KMS-11 (cell line): ENCODE results near the gene HPSE2.

Source experiments
- H2AFZ ChIP-seq: fragments of 200-600 bp; sonication (generic); 2 replicates; pipeline ENCODE4 v1.6.1; 2016; ENCODE audit warnings: antibody characterized with exemption, mixed run types, low read depth
- H3K27ac ChIP-seq: fragments of 200-600 bp; sonication (generic); 2 replicates; pipeline ENCODE4 v1.6.1; 2016; ENCODE audit warnings: mild to moderate bottlenecking, mixed run types
- H3K27me3 ChIP-seq: fragments of 200-600 bp; sonication (generic); 2 replicates; pipeline ENCODE4 v1.6.1; 2017; ENCODE audit warnings: mild to moderate bottlenecking, low read depth, mixed run types, moderate library complexity; ENCODE audit not compliant: insufficient read depth
- H3K36me3 ChIP-seq: fragments of 200-600 bp; sonication (generic); 2 replicates; pipeline ENCODE4 v1.6.1; 2017; ENCODE audit warnings: mild to moderate bottlenecking, mixed run types; ENCODE audit not compliant: insufficient read depth
- H3K4me1 ChIP-seq: fragments of 200-600 bp; sonication (generic); 2 replicates; pipeline ENCODE4 v1.6.1; 2016; ENCODE audit warnings: mild to moderate bottlenecking, low read depth, mixed run types; ENCODE audit not compliant: poor library complexity, severe bottlenecking
- H3K4me2 ChIP-seq: fragments of 200-600 bp; sonication (generic); 2 replicates; pipeline ENCODE4 v1.7.0; 2016; ENCODE audit warnings: mild to moderate bottlenecking, mixed run types
- H3K4me3 ChIP-seq: fragments of 200-600 bp; sonication (generic); IDR thresholded peaks from 2 replicates; pipeline ENCODE4 v1.6.1; 2017; ENCODE audit warnings: low read depth, low read length, mixed read lengths; ENCODE audit not compliant: insufficient read depth
- H3K79me2 ChIP-seq: fragments of 200-600 bp; sonication (generic); 2 replicates; pipeline ENCODE4 v1.6.1; 2016; ENCODE audit warnings: low read depth, mixed run types; ENCODE audit not compliant: insufficient read depth
- H3K9ac ChIP-seq: fragments of 200-600 bp; sonication (generic); 2 replicates; pipeline ENCODE4 v1.6.1; 2016; ENCODE audit warnings: mild to moderate bottlenecking, mixed run types
- H4K20me1 ChIP-seq: fragments of 200-600 bp; sonication (generic); 2 replicates; pipeline ENCODE4 v1.6.1; 2016; ENCODE audit warnings: mild to moderate bottlenecking, mixed run types; ENCODE audit not compliant: insufficient read depth
- CTCF ChIP-seq: fragments of 200-600 bp; sonication (generic); conservative IDR thresholded peaks from 2 replicates; pipeline ENCODE4 v1.6.1; 2017; ENCODE audit warnings: low read depth, mild to moderate bottlenecking, antibody characterized with exemption, low read length, moderate library complexity, mixed read lengths

The HPSE2 gene

GRCh38 chr10:98950106-98950505 is 285.5 kb downstream of the HPSE2 start:
- Histone ChIP-seq H3K4me3 (no peak overlapping the region), H4K20me1 (no peaks in the 10 kb centered on the region), H3K4me2 (no peak overlapping the region), H3K36me3 (no peaks in the 10 kb centered on the region), H2AFZ (no peak overlapping the region), H3K79me2 (no peaks in the 10 kb centered on the region), H3K27ac (no peak overlapping the region), H3K4me1 (no peaks in the 10 kb centered on the region), H3K9ac (no peak overlapping the region), H3K27me3 (no peaks in the 10 kb centered on the region)
- no peak for TF ChIP-seq CTCF

- Histone ChIP-seq H3K79me2 (no peaks in the 10 kb centered on the region), H3K4me3 (no peak overlapping the region), H3K36me3 (no peaks in the 10 kb centered on the region), H3K27me3 (no peaks in the 10 kb centered on the region), H3K4me2 (no peak overlapping the region), H2AFZ (no peak overlapping the region), H4K20me1 (no peaks in the 10 kb centered on the region), H3K27ac (no peak overlapping the region), H3K4me1 (no peaks in the 10 kb centered on the region), H3K9ac (no peak overlapping the region)
- TF ChIP-seq CTCF = no peak
These were observed 286.3 kb downstream of the HPSE2 start for GRCh38 chr10:98949306-98949705.

- Histone ChIP-seq H2AFZ (no peak overlapping the region), H3K4me2 (no peak overlapping the region), H3K36me3 (no peaks in the 10 kb centered on the region), H3K4me1 (no peaks in the 10 kb centered on the region), H3K4me3 (no peak overlapping the region), H3K27ac (no peak overlapping the region), H3K9ac (no peak overlapping the region), H3K27me3 (no peaks in the 10 kb centered on the region), H4K20me1 (no peaks in the 10 kb centered on the region), H3K79me2 (no peaks in the 10 kb centered on the region)
- TF ChIP-seq CTCF = no peak
These were observed 292.0 kb downstream of the HPSE2 start for GRCh38 chr10:98943681-98944080.

- TF ChIP-seq CTCF = no peak
- no peaks in the 10 kb centered on the region for H3K36me3 ChIP-seq
- H2AFZ ChIP-seq = no peak overlapping the region
- no peak overlapping the region for H3K4me3 ChIP-seq
- no peaks in the 10 kb centered on the region for H3K79me2 ChIP-seq
- H3K27ac ChIP-seq = no peak overlapping the region
- H4K20me1 ChIP-seq = no peaks in the 10 kb centered on the region
- no peaks in the 10 kb centered on the region for H3K4me1 ChIP-seq
- no peak overlapping the region for H3K4me2 ChIP-seq
- H3K27me3 ChIP-seq = no peaks in the 10 kb centered on the region
- no peak overlapping the region for H3K9ac ChIP-seq
These were observed 305.9 kb downstream of the HPSE2 start for GRCh38 chr10:98929709-98930108.

GRCh38 chr10:98925651-98926050 is 310.0 kb downstream of the HPSE2 start:
- no peak overlapping the region for H3K4me2 ChIP-seq
- no peak for TF ChIP-seq CTCF
- H3K36me3 ChIP-seq = no peaks in the 10 kb centered on the region
- no peak overlapping the region for H2AFZ ChIP-seq
- H3K27me3 ChIP-seq = no peaks in the 10 kb centered on the region
- H3K4me1 ChIP-seq = no peaks in the 10 kb centered on the region
- no peak overlapping the region for H3K27ac ChIP-seq
- H4K20me1 ChIP-seq = no peaks in the 10 kb centered on the region
- H3K4me3 ChIP-seq = no peak overlapping the region
- H3K79me2 ChIP-seq = no peaks in the 10 kb centered on the region
- no peak overlapping the region for H3K9ac ChIP-seq
